ENCODE results near the gene NSMCE4A. TPM values are rescaled to one million over a fixed set of nuclear protein-coding genes. Genes with fewer than 3 reads are reported as not detected.

The NSMCE4A gene
- total RNA-seq, 1 experiment from 2014 or later = 111 TPM

DNA sequence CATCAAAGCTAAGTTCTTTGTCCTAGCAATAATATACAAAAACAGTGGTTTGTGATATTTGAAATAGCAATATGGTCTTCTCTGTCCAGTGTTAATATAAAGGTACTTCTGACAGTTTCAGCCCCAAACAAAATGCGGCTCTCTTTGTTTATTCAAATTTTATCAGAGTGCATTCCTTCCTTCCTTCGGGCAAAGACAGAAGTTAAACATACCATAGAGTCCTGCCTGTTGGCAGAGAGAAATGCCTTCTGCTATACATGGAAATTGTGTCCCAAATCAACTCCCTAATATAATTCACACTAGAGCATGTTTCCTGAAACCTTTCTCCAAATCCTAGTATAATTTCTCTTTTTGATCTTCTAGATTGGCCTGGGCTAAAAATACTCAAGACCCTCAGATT lies 26.0 kb downstream of the NSMCE4A start:
- Mint-ChIP-seq H3K27ac (ENCODE audit: unreplicated experiment) (peak overlapping the region; percentile 81), H3K9me3 (ENCODE audit: unreplicated experiment) (no peaks in the 10 kb centered on the region)
- POLR2A ChIA-PET = no interaction called here

DNA sequence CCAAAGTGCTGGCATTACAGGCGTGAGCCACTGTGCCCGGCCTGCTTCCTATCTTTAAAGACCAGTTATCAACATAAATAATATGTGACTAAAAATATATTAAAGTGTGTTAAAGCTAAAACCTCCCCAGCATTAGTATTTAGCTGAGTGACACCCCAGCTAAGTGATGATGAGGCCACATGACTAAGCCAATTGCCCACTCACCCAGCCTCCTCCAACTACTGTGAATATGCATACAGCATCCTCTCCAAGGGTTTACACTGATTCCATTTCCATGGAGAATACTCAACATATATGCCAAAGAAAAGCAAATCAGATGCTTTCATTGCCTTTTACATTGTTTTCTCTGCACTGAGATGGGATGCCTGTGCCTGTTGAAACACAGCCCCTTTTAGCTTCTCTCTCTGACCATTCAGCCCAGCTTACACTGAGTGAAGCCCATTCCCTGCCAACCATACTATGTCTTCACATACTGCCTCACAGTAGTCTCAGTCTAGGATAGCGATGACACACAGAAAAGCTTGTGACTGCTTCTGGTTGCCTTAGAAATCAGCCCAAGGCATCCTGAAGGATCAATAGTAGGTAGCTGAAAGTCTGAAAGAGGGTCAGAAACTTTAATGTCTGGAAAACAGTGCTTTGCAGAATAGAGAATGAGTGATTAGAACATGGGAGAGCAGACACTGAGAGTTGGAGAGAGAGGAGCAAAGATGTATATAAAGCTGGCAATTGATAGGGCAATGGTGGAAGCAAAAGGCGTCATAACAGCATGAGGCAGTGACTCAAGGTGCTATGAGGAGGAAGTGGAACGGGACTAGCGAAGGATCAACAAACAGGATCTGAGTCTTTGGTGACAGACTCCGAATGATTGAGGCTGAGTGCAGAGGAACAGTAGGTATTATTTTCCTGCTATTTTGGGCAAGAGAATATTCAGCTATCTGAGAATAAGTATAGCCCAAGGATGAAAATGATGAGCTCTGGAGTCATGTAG lies 27.4 kb downstream of the NSMCE4A start:
- TF ChIP-seq, protein P1, sequence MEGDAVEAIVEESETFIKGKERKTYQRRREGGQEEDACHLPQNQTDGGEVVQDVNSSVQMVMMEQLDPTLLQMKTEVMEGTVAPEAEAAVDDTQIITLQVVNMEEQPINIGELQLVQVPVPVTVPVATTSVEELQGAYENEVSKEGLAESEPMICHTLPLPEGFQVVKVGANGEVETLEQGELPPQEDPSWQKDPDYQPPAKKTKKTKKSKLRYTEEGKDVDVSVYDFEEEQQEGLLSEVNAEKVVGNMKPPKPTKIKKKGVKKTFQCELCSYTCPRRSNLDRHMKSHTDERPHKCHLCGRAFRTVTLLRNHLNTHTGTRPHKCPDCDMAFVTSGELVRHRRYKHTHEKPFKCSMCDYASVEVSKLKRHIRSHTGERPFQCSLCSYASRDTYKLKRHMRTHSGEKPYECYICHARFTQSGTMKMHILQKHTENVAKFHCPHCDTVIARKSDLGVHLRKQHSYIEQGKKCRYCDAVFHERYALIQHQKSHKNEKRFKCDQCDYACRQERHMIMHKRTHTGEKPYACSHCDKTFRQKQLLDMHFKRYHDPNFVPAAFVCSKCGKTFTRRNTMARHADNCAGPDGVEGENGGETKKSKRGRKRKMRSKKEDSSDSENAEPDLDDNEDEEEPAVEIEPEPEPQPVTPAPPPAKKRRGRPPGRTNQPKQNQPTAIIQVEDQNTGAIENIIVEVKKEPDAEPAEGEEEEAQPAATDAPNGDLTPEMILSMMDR (IDR thresholded peaks at IDR 0.05; ENCODE audit: insufficient read depth in 1 of 2, low read depth in 1 of 2, low read length in 1 of 2, severe bottlenecking in 1 of 2, unreplicated experiment in 1 of 2) = no peak

More for the DNA sequence above, 26.0 kb downstream of the NSMCE4A start:
- intact Hi-C loops (cut with micrococcal nuclease; ENCODE audit: unreplicated experiment) = loop anchor here (2.0 kb wide), 1 partner anchor 20 kb away; the partner anchor contains the start of gene ATE1
- Mint-ChIP-seq H3K36me3 (ENCODE audit: insufficient read depth, unreplicated experiment) (peaks cover 6% of the 10 kb centered on the region), H3K4me3 (ENCODE audit: unreplicated experiment) (no peak overlapping the region), H3K27me3 (ENCODE audit: insufficient read depth, unreplicated experiment) (no peaks in the 10 kb centered on the region), H3K4me1 (ENCODE audit: low read depth, unreplicated experiment) (peaks cover 23% of the 10 kb centered on the region)
- BruUV-seq (replicated peaks) = no TSS peak
- Histone ChIP-seq H3K27me3 (replicated peaks; ENCODE audit: control insufficient read depth, insufficient read depth, low read length) (no peaks in the 10 kb centered on the region), H3K4me3 (ENCODE audit: low read depth, low read length) (no peak overlapping the region), H3K4me1 (peaks cover 27% of the 10 kb centered on the region), H3K36me3 (ENCODE audit: control insufficient read depth, insufficient read depth, low read length) (no peaks in the 10 kb centered on the region), H3K9me3 (no peaks in the 10 kb centered on the region)
- no peak for DNase-seq
- TF ChIP-seq, protein P1 (IDR thresholded peaks at IDR 0.05; ENCODE audit: insufficient read depth in 1 of 2, low read depth in 1 of 2, low read length in 1 of 2, severe bottlenecking in 1 of 2, unreplicated experiment in 1 of 2) = no peak
- CTCF ChIA-PET = no interaction called here

DNA sequence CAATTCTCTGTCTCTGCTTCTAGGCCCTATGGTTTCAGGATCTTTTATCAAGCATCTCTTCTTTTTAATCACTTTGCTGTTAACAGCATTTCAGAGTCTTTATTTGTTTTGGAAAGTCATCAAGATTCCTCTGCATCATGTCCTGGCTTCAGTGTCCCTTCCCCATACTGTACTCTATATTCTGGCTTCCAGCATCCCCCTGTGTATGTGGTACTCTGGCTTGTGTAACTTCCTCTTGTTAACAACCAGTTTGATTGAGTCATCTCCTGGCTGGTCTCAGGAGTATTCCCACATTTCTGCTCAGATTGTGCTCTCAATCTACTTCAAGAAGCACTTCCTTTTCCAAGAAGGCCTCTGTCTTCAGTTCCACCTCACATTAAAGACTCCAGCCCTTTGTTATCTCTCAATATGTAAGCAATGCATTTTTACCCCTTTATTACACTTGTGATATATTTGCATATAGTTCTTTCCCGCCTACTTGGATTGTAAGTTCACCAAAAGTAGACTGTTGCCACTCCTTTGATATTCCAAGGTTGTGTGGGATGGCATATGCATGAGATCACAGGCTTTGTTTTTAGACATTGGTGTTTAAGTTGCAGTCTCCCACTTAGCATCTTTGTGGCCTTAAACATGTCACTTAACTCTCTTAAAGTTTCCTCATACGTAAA lies 32.1 kb downstream of the NSMCE4A start:
- H3K27ac Mint-ChIP-seq (ENCODE audit: unreplicated experiment) = no peak overlapping the region
- intact Hi-C loops (cut with micrococcal nuclease; ENCODE audit: unreplicated experiment) = no loop called here
- H3K4me3 Mint-ChIP-seq (ENCODE audit: unreplicated experiment) = no peak overlapping the region
- Histone ChIP-seq H3K4me3 (ENCODE audit: low read depth, low read length) (no peak overlapping the region), H3K36me3 (ENCODE audit: control insufficient read depth, insufficient read depth, low read length) (no peaks in the 10 kb centered on the region), H3K9me3 (no peaks in the 10 kb centered on the region; the same call in 1 of the 2 replicates), H3K27me3 (replicated peaks; ENCODE audit: control insufficient read depth, insufficient read depth, low read length) (no peaks in the 10 kb centered on the region), H3K4me1 (peaks cover 28% of the 10 kb centered on the region)
- no peaks in the 10 kb centered on the region for H3K36me3 Mint-ChIP-seq (ENCODE audit: insufficient read depth, unreplicated experiment)
- DNase-seq = no peak
- H3K4me1 Mint-ChIP-seq (ENCODE audit: low read depth, unreplicated experiment) = peaks cover 21% of the 10 kb centered on the region
- BruUV-seq (replicated peaks) = no TSS peak
- ChIA-PET POLR2A (no interaction called here), CTCF (no interaction called here)
- H3K27me3 Mint-ChIP-seq (ENCODE audit: insufficient read depth, unreplicated experiment) = no peaks in the 10 kb centered on the region
- no peaks in the 10 kb centered on the region for H3K9me3 Mint-ChIP-seq (ENCODE audit: unreplicated experiment)
- TF ChIP-seq, protein P1 (IDR thresholded peaks at IDR 0.05; ENCODE audit: insufficient read depth in 1 of 2, low read depth in 1 of 2, low read length in 1 of 2, severe bottlenecking in 1 of 2, unreplicated experiment in 1 of 2) = no peak

More for the DNA sequence above, 27.4 kb downstream of the NSMCE4A start:
- DNase-seq = no peak
- H3K27ac Mint-ChIP-seq (ENCODE audit: unreplicated experiment) = no peak overlapping the region
- Histone ChIP-seq H3K27me3 (replicated peaks; ENCODE audit: control insufficient read depth, insufficient read depth, low read length) (no peaks in the 10 kb centered on the region), H3K4me1 (peaks cover 40% of the 10 kb centered on the region), H3K36me3 (ENCODE audit: control insufficient read depth, insufficient read depth, low read length) (no peaks in the 10 kb centered on the region), H3K4me3 (ENCODE audit: low read depth, low read length) (no peak overlapping the region), H3K9me3 (no peaks in the 10 kb centered on the region)
- no peaks in the 10 kb centered on the region for H3K27me3 Mint-ChIP-seq (ENCODE audit: insufficient read depth, unreplicated experiment)
- intact Hi-C loops (cut with micrococcal nuclease; ENCODE audit: unreplicated experiment) = loop anchor here (2.0 kb wide), 1 partner anchor 19 kb away; the partner anchor contains the start of gene ATE1
- peaks cover 30% of the 10 kb centered on the region for H3K4me1 Mint-ChIP-seq (ENCODE audit: low read depth, unreplicated experiment)
- CTCF ChIA-PET = interaction anchor here (1.3 kb wide), 1 partner anchor 12 kb away, joined by 4 read pairs; no protein-coding TSS in a partner anchor
- H3K9me3 Mint-ChIP-seq (ENCODE audit: unreplicated experiment) = no peaks in the 10 kb centered on the region
- H3K4me3 Mint-ChIP-seq (ENCODE audit: unreplicated experiment) = no peak overlapping the region
- POLR2A ChIA-PET = no interaction called here
- H3K36me3 Mint-ChIP-seq (ENCODE audit: insufficient read depth, unreplicated experiment) = no peaks in the 10 kb centered on the region
- BruUV-seq (replicated peaks) = no TSS peak
